Activated CD4-positive, alpha-beta T cell treated with anti-CD3 and anti-CD28 coated beads, Interleukin-2, amount 10 ng/mL, durations not matched to agents 7 days and 5 days (primary cell): Measurements from ENCODE around the gene DOCK4. TPM values are rescaled to one million over a fixed set of nuclear protein-coding genes. Genes with fewer than 3 reads are reported as not detected.

Experiments used
- CTCF ChIA-PET: fragments of 350-600 bp; sonication (Branson Sonifier 250); formaldehyde crosslinking; loops from one replicate; lab custom pipeline; 2021; ENCODE audit warnings: antibody characterized with exemption; lab: Charles Lee
- POLR2A ChIA-PET: fragments of 350-600 bp; sonication (Branson Sonifier 250); formaldehyde crosslinking; loops from one replicate; lab custom pipeline; 2021; ENCODE audit warnings: antibody characterized with exemption; lab: Charles Lee
- DNase-seq: peaks from one replicate; pipeline ENCODE4 v3.0.0-alpha.2; 2020
- H3K27ac Mint-ChIP-seq: one replicate; pipeline ENCODE4 v1.8.0; 2021; ENCODE audit warnings: mild to moderate bottlenecking, moderate library complexity, mixed read lengths
- H3K27me3 Mint-ChIP-seq: one replicate; pipeline ENCODE4 v1.8.0; 2021; ENCODE audit warnings: mixed read lengths
- H3K36me3 Mint-ChIP-seq: one replicate; pipeline ENCODE4 v1.8.0; 2021; ENCODE audit warnings: low read depth, mixed read lengths
- H3K4me1 Mint-ChIP-seq: one replicate; pipeline ENCODE4 v1.8.0; 2021; ENCODE audit warnings: mixed read lengths
- H3K4me3 Mint-ChIP-seq: one replicate; pipeline ENCODE4 v1.8.0; 2021; ENCODE audit warnings: mild to moderate bottlenecking, moderate library complexity, mixed read lengths
- H3K9me3 Mint-ChIP-seq: one replicate; pipeline ENCODE4 v1.8.0; 2021; ENCODE audit warnings: mixed read lengths
- total RNA-seq, 2 experiments: library from RNA; stranded (reverse); gene quantifications; one replicate each; pipeline ENCODE4 v1.2.3, GENCODE V29; 2021

The DOCK4 gene
- total RNA-seq, 2 experiments from 2014 or later: 0.12 to 0.25 TPM

DNA sequence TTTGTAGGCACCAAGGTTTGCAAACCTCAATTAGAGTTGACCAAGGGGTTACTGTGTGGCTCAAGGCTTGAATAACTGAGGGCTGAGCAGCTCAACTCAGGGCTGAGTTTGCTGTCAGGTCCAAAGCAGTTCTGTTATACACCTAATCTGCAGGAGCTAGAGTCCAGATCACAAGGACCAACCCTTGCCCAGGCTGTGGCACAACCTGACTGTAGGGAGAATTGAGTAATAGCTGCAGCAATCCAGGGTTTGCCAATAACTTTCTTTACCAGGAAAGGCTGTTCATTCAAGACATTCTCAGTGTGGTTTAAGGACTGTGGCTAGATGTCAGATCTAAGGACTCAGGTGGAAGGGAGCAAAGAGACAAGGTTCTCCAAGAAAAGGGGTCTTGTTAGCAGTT, 528.4 kb downstream of the DOCK4 start:
- CTCF ChIA-PET: no interaction called here
- H3K4me1 Mint-ChIP-seq: no peaks in the 10 kb centered on the region

DNA sequence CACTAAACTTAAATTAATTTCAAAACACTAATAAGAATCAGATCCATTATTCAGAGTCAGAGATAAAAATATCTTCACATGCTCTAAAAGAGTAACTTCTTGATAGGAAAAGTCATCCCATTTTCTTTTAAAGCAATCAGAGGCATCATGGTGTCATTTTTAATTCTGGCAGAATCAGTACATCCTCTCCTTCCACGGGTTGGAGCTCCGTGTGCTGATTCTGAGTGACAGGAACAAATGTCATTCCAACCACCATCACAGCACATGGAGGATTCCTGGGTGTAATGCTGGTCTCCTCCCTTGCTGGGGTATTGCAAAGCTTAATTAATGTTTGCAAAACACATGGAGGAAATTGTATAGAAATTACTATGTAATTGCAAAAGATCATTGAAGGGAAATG, 529.4 kb downstream of the DOCK4 start:
- H3K27me3 Mint-ChIP-seq: peaks cover 8% of the 10 kb centered on the region
- H3K27ac Mint-ChIP-seq: no peak overlapping the region
- ChIA-PET CTCF (no interaction called here), POLR2A (no interaction called here)
- no peaks in the 10 kb centered on the region for H3K4me1 Mint-ChIP-seq
- H3K4me3 Mint-ChIP-seq: no peak overlapping the region
- H3K9me3 Mint-ChIP-seq: no peaks in the 10 kb centered on the region
- H3K36me3 Mint-ChIP-seq: no peaks in the 10 kb centered on the region
- DNase-seq: no peak

More for the DNA sequence above, 528.4 kb downstream of the DOCK4 start:
- H3K4me3 Mint-ChIP-seq: no peak overlapping the region
- H3K27ac Mint-ChIP-seq: no peak overlapping the region
- H3K9me3 Mint-ChIP-seq: no peaks in the 10 kb centered on the region
- no peak for DNase-seq
- POLR2A ChIA-PET: no interaction called here
- H3K27me3 Mint-ChIP-seq: peaks cover 8% of the 10 kb centered on the region
- no peaks in the 10 kb centered on the region for H3K36me3 Mint-ChIP-seq

Other genes starting within 250 kb of the DOCK4 start
- gene ZNF277, start 296 bp upstream of the DOCK4 start, total RNA-seq: 10 to 100 TPM; 21.2 to 21.5 TPM
- gene IFRD1, start 244.1 kb upstream of the DOCK4 start, total RNA-seq: 10 to 100 TPM; 26.5 to 28.6 TPM